ENCODE measurements around the gene CD69.
"Not testable (repeated sequence)": the region's sequence is repeated elsewhere in the genome, so short reads cannot be mapped to it uniquely, and the experiment has no call there.

The CD69 gene

GRCh38 chr12:9745199-9745598 is 15.5 kb downstream of the CD69 start:
- Mint-ChIP-seq H3K27ac (no peak overlapping the region), H3K9me3 (no peaks in the 10 kb centered on the region), H3K4me1 (ENCODE audit: low read depth) (peaks cover 54% of the 10 kb centered on the region), H3K27me3 (no peaks in the 10 kb centered on the region), H3K36me3 (ENCODE audit: low read depth) (no peaks in the 10 kb centered on the region), H3K4me3 (no peak overlapping the region)

GRCh38 chr12:9742661-9743060 is 18.0 kb downstream of the CD69 start:
- Mint-ChIP-seq H3K4me3 (peak overlapping the region; percentile 81), H3K27ac (peak overlapping the region; percentile 87), H3K36me3 (ENCODE audit: low read depth) (no peaks in the 10 kb centered on the region), H3K4me1 (ENCODE audit: low read depth) (peaks cover 63% of the 10 kb centered on the region), H3K9me3 (no peaks in the 10 kb centered on the region), H3K27me3 (no peaks in the 10 kb centered on the region)

GRCh38 chr12:9741726-9742125 is 19.0 kb downstream of the CD69 start:
- H3K4me1 Mint-ChIP-seq (ENCODE audit: low read depth), result peaks cover 73% of the 10 kb centered on the region
- H3K27ac Mint-ChIP-seq, result peak overlapping the region; percentile 87

GRCh38 chr12:9740106-9740750 is 20.5 kb downstream of the CD69 start:
- peak overlapping the region; percentile 69 for H3K27ac Mint-ChIP-seq

More at GRCh38 chr12:9741726-9742125, 19.0 kb downstream of the CD69 start:
- Mint-ChIP-seq H3K4me3 (peak overlapping the region; percentile 81), H3K9me3 (no peaks in the 10 kb centered on the region), H3K27me3 (no peaks in the 10 kb centered on the region), H3K36me3 (ENCODE audit: low read depth) (no peaks in the 10 kb centered on the region)

GRCh38 chr12:9739404-9740105 is 21.1 kb downstream of the CD69 start:
- H3K27ac Mint-ChIP-seq; H3K9me3 Mint-ChIP-seq; H3K27me3 Mint-ChIP-seq; H3K36me3 Mint-ChIP-seq (ENCODE audit: low read depth): not testable (repeated sequence)
- H3K4me1 Mint-ChIP-seq (ENCODE audit: low read depth), result peaks cover 73% of the 10 kb centered on the region
- peak overlapping the region; percentile 32 for H3K4me3 Mint-ChIP-seq

More at GRCh38 chr12:9740106-9740750, 20.5 kb downstream of the CD69 start:
- no peaks in the 10 kb centered on the region for H3K9me3 Mint-ChIP-seq
- H3K4me3 Mint-ChIP-seq, result peak overlapping the region; percentile 52
- peaks cover 80% of the 10 kb centered on the region for H3K4me1 Mint-ChIP-seq (ENCODE audit: low read depth)
- no peaks in the 10 kb centered on the region for H3K36me3 Mint-ChIP-seq (ENCODE audit: low read depth)
- no peaks in the 10 kb centered on the region for H3K27me3 Mint-ChIP-seq

GRCh38 chr12:9738905-9739304 is 21.8 kb downstream of the CD69 start:
- H3K4me3 Mint-ChIP-seq, result peak overlapping the region; percentile 32
- not testable (repeated sequence) for H3K36me3 Mint-ChIP-seq (ENCODE audit: low read depth); H3K9me3 Mint-ChIP-seq; H3K27me3 Mint-ChIP-seq
- peak overlapping the region; percentile 88 for H3K27ac Mint-ChIP-seq
- H3K4me1 Mint-ChIP-seq (ENCODE audit: low read depth), result peaks cover 77% of the 10 kb centered on the region

- H3K9me3 Mint-ChIP-seq, result no peaks in the 10 kb centered on the region
- no peaks in the 10 kb centered on the region for H3K27me3 Mint-ChIP-seq
- H3K4me1 Mint-ChIP-seq (ENCODE audit: low read depth), result peaks cover 77% of the 10 kb centered on the region
- peaks cover 4% of the 10 kb centered on the region for H3K36me3 Mint-ChIP-seq (ENCODE audit: low read depth)
- H3K4me3 Mint-ChIP-seq, result peak overlapping the region; percentile 72
- peak overlapping the region; percentile 88 for H3K27ac Mint-ChIP-seq
Observed at GRCh38 chr12:9736936-9737705, 23.6 kb downstream of the CD69 start.

- H3K9me3 Mint-ChIP-seq, result no peaks in the 10 kb centered on the region
- peaks cover 78% of the 10 kb centered on the region for H3K4me1 Mint-ChIP-seq (ENCODE audit: low read depth)
- no peak overlapping the region for H3K4me3 Mint-ChIP-seq
- no peak overlapping the region for H3K27ac Mint-ChIP-seq
- no peaks in the 10 kb centered on the region for H3K27me3 Mint-ChIP-seq
- peaks cover 4% of the 10 kb centered on the region for H3K36me3 Mint-ChIP-seq (ENCODE audit: low read depth)
Observed at GRCh38 chr12:9735601-9736000, 25.1 kb downstream of the CD69 start.

GRCh38 chr12:9732921-9733461 is 27.7 kb downstream of the CD69 start, which contains the start of gene CLECL1:
TSS of gene CLECL1 (minus strand) at chr12:9733097.
- H3K27me3 Mint-ChIP-seq, result no peaks in the 10 kb centered on the region
- H3K9me3 Mint-ChIP-seq, result no peaks in the 10 kb centered on the region
- H3K36me3 Mint-ChIP-seq (ENCODE audit: low read depth), result peaks cover 4% of the 10 kb centered on the region
- peak within 1 kb of the TSS; percentile 90 for H3K27ac Mint-ChIP-seq
- peak within 1 kb of the TSS; percentile 82 for H3K4me3 Mint-ChIP-seq
- peaks cover 64% of the 10 kb centered on the region for H3K4me1 Mint-ChIP-seq (ENCODE audit: low read depth)

GRCh38 chr12:9731797-9732196 is 28.9 kb downstream of the CD69 start:
- Mint-ChIP-seq H3K27me3 (no peaks in the 10 kb centered on the region), H3K36me3 (ENCODE audit: low read depth) (peaks cover 4% of the 10 kb centered on the region), H3K27ac (peak overlapping the region; percentile 90), H3K4me1 (ENCODE audit: low read depth) (peaks cover 52% of the 10 kb centered on the region), H3K4me3 (peak overlapping the region; percentile 82), H3K9me3 (no peaks in the 10 kb centered on the region)

GRCh38 chr12:9731393-9731792 is 29.3 kb downstream of the CD69 start:
- Mint-ChIP-seq H3K9me3 (no peaks in the 10 kb centered on the region), H3K4me3 (peak overlapping the region; percentile 82), H3K27ac (peak overlapping the region; percentile 90), H3K4me1 (ENCODE audit: low read depth) (peaks cover 48% of the 10 kb centered on the region), H3K27me3 (no peaks in the 10 kb centered on the region), H3K36me3 (ENCODE audit: low read depth) (peaks cover 4% of the 10 kb centered on the region)

GRCh38 chr12:9730591-9730990 is 30.1 kb downstream of the CD69 start:
- Mint-ChIP-seq H3K4me3 (peak overlapping the region; percentile 82), H3K36me3 (ENCODE audit: low read depth) (peaks cover 4% of the 10 kb centered on the region), H3K27me3 (no peaks in the 10 kb centered on the region), H3K9me3 (no peaks in the 10 kb centered on the region), H3K27ac (peak overlapping the region; percentile 21), H3K4me1 (ENCODE audit: low read depth) (peaks cover 43% of the 10 kb centered on the region)

- Mint-ChIP-seq H3K4me3 (no peak overlapping the region), H3K4me1 (ENCODE audit: low read depth) (peaks cover 45% of the 10 kb centered on the region), H3K36me3 (ENCODE audit: low read depth) (peaks cover 4% of the 10 kb centered on the region), H3K9me3 (no peaks in the 10 kb centered on the region), H3K27me3 (no peaks in the 10 kb centered on the region), H3K27ac (no peak overlapping the region)
Observed at GRCh38 chr12:9730011-9730410, 30.7 kb downstream of the CD69 start.

GRCh38 chr12:9729082-9729481 is 31.6 kb downstream of the CD69 start:
- H3K4me3 Mint-ChIP-seq, result no peak overlapping the region
- H3K27me3 Mint-ChIP-seq, result no peaks in the 10 kb centered on the region
- H3K4me1 Mint-ChIP-seq (ENCODE audit: low read depth), result peaks cover 44% of the 10 kb centered on the region
- H3K27ac Mint-ChIP-seq, result no peak overlapping the region
- H3K9me3 Mint-ChIP-seq, result no peaks in the 10 kb centered on the region
- peaks cover 4% of the 10 kb centered on the region for H3K36me3 Mint-ChIP-seq (ENCODE audit: low read depth)

- Mint-ChIP-seq H3K36me3 (ENCODE audit: low read depth) (peaks cover 2% of the 10 kb centered on the region), H3K27ac (no peak overlapping the region), H3K9me3 (no peaks in the 10 kb centered on the region), H3K4me1 (ENCODE audit: low read depth) (peaks cover 38% of the 10 kb centered on the region), H3K27me3 (no peaks in the 10 kb centered on the region), H3K4me3 (no peak overlapping the region)
Observed at GRCh38 chr12:9727813-9728212, 32.9 kb downstream of the CD69 start.

Data from stimulated activated naive CD8-positive, alpha-beta T cell treated with anti-CD3 and anti-CD28 coated beads, Interleukin-15, Interleukin-2, amounts not matched to agents 100 ng/mL and 50 ng/mL, for 24 hours (primary cell).